HEK293 (cell line): Measurements from ENCODE around the gene B4GALT5.

Source experiments
- CTCF ChIA-PET: fragments of 350-600 bp; formaldehyde crosslinking; extraction: SDS; loops from one replicate; lab custom pipeline; 2021; ENCODE audit warnings: antibody characterized with exemption; lab: Yijun Ruan, JAX
- POLR2A ChIA-PET: fragments of 300-600 bp; formaldehyde crosslinking; extraction: SDS; loops from one replicate; lab custom pipeline; 2020; ENCODE audit warnings: antibody characterized with exemption, inconsistent platforms; lab: Yijun Ruan, JAX
- H3K27ac ChIP-seq: fragments of 200-500 bp; sonication (Bioruptor generic); 2 replicates; pipeline ENCODE4 v1.5.1; 2014; ENCODE audit warnings: low read depth, low read length, control low read depth, inconsistent platforms; ENCODE audit errors: extremely low read depth
- H3K36me3 ChIP-seq, 2 experiments: fragments of 200-500 bp in 1 of 2; sonication (Bioruptor generic) in 1 of 2; 1 replicate in 1 of 2; 2 replicates in 1 of 2; pipeline ENCODE4 v1.5.1; 2014 to 2017; ENCODE audit warnings: inconsistent platforms in 2 of 2, low read length in 2 of 2; ENCODE audit not compliant: control insufficient read depth in 2 of 2, insufficient read depth in 1 of 2
- H3K4me1 ChIP-seq: fragments of 200-500 bp; sonication (Bioruptor generic); 2 replicates; pipeline ENCODE4 v1.5.1; 2014; ENCODE audit warnings: mild to moderate bottlenecking, low read length, inconsistent platforms; ENCODE audit not compliant: control insufficient read depth, insufficient read depth
- H3K4me3 ChIP-seq: 2 replicates; pipeline ENCODE4 v1.5.1; 2011; ENCODE audit warnings: low read depth, mild to moderate bottlenecking, control low read depth, low read length, moderate library complexity
- H3K9me3 ChIP-seq: fragments of 200-500 bp; sonication (Bioruptor generic); 2 replicates; pipeline ENCODE4 v1.5.1; 2014; ENCODE audit warnings: low read depth, low read length, inconsistent platforms; ENCODE audit not compliant: control insufficient read depth, insufficient read depth
- FEZF1 ChIP-seq: fragments of 450-650 bp; formaldehyde crosslinking; IDR thresholded peaks from 2 replicates; pipeline ENCODE4 v1.5.1; 2016; ENCODE audit warnings: missing biosample characterization, missing genetic modification characterization
- GFI1B ChIP-seq: fragments of 450-650 bp; formaldehyde crosslinking; IDR thresholded peaks from 2 replicates; pipeline ENCODE4 v1.5.1; 2016; ENCODE audit warnings: missing biosample characterization, missing genetic modification characterization
- IKZF3 ChIP-seq: fragments of 450-650 bp; IDR thresholded peaks from 2 replicates; pipeline ENCODE4 v1.5.0; 2018; ENCODE audit warnings: missing biosample characterization, mild to moderate bottlenecking, missing genetic modification characterization, moderate library complexity
- INSM2 ChIP-seq: fragments of 450-650 bp; formaldehyde crosslinking; IDR thresholded peaks from 2 replicates; pipeline ENCODE4 v1.5.1; 2016; ENCODE audit warnings: missing biosample characterization, missing genetic modification characterization
- KLF16 ChIP-seq: fragments of 450-650 bp; formaldehyde crosslinking; IDR thresholded peaks from 2 replicates; pipeline ENCODE4 v1.5.1; 2017; ENCODE audit warnings: missing biosample characterization, missing genetic modification characterization
- PRDM6 ChIP-seq: fragments of 450-650 bp; formaldehyde crosslinking; IDR thresholded peaks from 2 replicates; pipeline ENCODE4 v1.5.1; 2017; ENCODE audit warnings: missing biosample characterization, missing genetic modification characterization
- ZBTB21 ChIP-seq: fragments of 450-650 bp; formaldehyde crosslinking; IDR thresholded peaks from 2 replicates; pipeline ENCODE4 v1.5.1; 2017; ENCODE audit warnings: missing biosample characterization, missing genetic modification characterization
- ZBTB7A ChIP-seq: fragments of 450-650 bp; formaldehyde crosslinking; IDR thresholded peaks from 2 replicates; pipeline ENCODE4 v1.5.1; 2016; ENCODE audit warnings: low read depth, missing biosample characterization, missing genetic modification characterization
- ZEB2 ChIP-seq: fragments of 450-650 bp; formaldehyde crosslinking; IDR thresholded peaks from 2 replicates; pipeline ENCODE4 v1.5.1; 2016; ENCODE audit warnings: missing biosample characterization, missing genetic modification characterization
- ZFP41 ChIP-seq: fragments of 450-650 bp; formaldehyde crosslinking; IDR thresholded peaks from 2 replicates; pipeline ENCODE4 v1.5.1; 2016; ENCODE audit warnings: missing biosample characterization, missing genetic modification characterization, borderline replicate concordance
- ZNF112 ChIP-seq: fragments of 450-650 bp; formaldehyde crosslinking; IDR thresholded peaks from 2 replicates; pipeline ENCODE4 v1.5.0; 2017; ENCODE audit warnings: missing biosample characterization, missing genetic modification characterization
- ZNF114 ChIP-seq: fragments of 450-650 bp; formaldehyde crosslinking; IDR thresholded peaks from 2 replicates; pipeline ENCODE4 v1.5.0; 2017; ENCODE audit warnings: missing biosample characterization, missing genetic modification characterization
- ZNF202 ChIP-seq: fragments of 450-650 bp; formaldehyde crosslinking; IDR thresholded peaks from 2 replicates; pipeline ENCODE4 v1.5.1; 2016; ENCODE audit warnings: missing biosample characterization, missing genetic modification characterization, borderline replicate concordance
- ZNF266 ChIP-seq: fragments of 450-650 bp; formaldehyde crosslinking; IDR thresholded peaks from 2 replicates; pipeline ENCODE4 v1.5.1; 2016; ENCODE audit warnings: missing biosample characterization, missing genetic modification characterization, low read depth
- ZNF426 ChIP-seq: fragments of 450-650 bp; formaldehyde crosslinking; IDR thresholded peaks from 2 replicates; pipeline ENCODE4 v1.5.1; 2017; ENCODE audit warnings: missing biosample characterization, missing genetic modification characterization, mild to moderate bottlenecking, inconsistent platforms, moderate library complexity
- ZNF600 ChIP-seq: fragments of 450-650 bp; formaldehyde crosslinking; IDR thresholded peaks from 2 replicates; pipeline ENCODE4 v1.5.1; 2016; ENCODE audit warnings: missing biosample characterization, missing genetic modification characterization
- ZNF629 ChIP-seq: fragments of 450-650 bp; formaldehyde crosslinking; IDR thresholded peaks from 2 replicates; pipeline ENCODE4 v1.5.1; 2017; ENCODE audit warnings: missing biosample characterization, missing genetic modification characterization
- ZNF658 ChIP-seq: fragments of 450-650 bp; formaldehyde crosslinking; IDR thresholded peaks from 2 replicates; pipeline ENCODE4; 2016; ENCODE audit warnings: missing biosample characterization, missing genetic modification characterization
- ZNF660 ChIP-seq: fragments of 450-650 bp; IDR thresholded peaks from 2 replicates; pipeline ENCODE4 v1.5.1; 2018; ENCODE audit warnings: missing biosample characterization, mild to moderate bottlenecking, missing genetic modification characterization
- ZNF76 ChIP-seq: fragments of 450-650 bp; formaldehyde crosslinking; IDR thresholded peaks from 2 replicates; pipeline ENCODE4; 2016; ENCODE audit warnings: low read depth, missing biosample characterization, missing genetic modification characterization, borderline replicate concordance
- TF ChIP-seq, protein P1 (sequence below): fragments of 450-650 bp; formaldehyde crosslinking; IDR thresholded peaks from 2 replicates; pipeline ENCODE4 v1.5.1; 2017; ENCODE audit warnings: missing biosample characterization, mild to moderate bottlenecking, missing genetic modification characterization, moderate library complexity
- TF ChIP-seq, protein P2 (sequence below): fragments of 450-650 bp; formaldehyde crosslinking; conservative IDR thresholded peaks from 2 replicates; pipeline ENCODE4 v1.5.1; 2016; ENCODE audit warnings: low read depth, missing biosample characterization, missing genetic modification characterization
- TF ChIP-seq, protein P3 (sequence below): fragments of 450-650 bp; formaldehyde crosslinking; IDR thresholded peaks from 2 replicates; pipeline ENCODE4 v1.5.1; 2016; ENCODE audit warnings: missing biosample characterization, missing genetic modification characterization

B4GALT5 gene

DNA sequence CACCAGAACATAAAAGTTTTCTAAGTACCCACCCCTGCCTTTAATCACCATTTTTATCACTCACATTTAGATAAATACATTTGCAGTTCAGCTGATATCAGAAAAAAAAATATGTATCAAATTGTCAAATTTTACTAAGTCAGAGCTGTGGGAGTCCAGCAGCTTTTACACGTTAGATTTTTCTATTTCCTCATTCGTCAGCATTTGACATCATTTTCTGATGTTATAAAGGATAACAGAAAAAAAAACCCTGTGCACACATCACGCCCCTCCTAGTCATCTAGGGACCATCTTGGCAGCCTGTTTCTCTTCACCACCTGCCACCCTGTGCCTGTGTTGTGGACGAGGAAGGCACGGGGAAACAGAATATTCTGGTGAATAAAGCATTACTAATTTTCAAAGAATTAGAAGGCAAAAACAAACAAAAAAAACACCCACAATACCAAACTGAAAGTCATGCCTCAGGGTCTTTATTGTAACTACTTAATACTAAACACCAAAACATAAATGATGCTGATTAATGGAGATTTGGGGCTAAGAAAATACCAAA lies 12.4 kb downstream of the B4GALT5 start (continued):
- TF ChIP-seq ZNF76 (tag by site-specific recombination) (no peak), PRDM6 (tag by site-specific recombination) (peak; percentile 83), ZNF629 (tag by site-specific recombination) (peak; percentile 55), ZFP41 (tag by site-specific recombination) (no peak)

DNA sequence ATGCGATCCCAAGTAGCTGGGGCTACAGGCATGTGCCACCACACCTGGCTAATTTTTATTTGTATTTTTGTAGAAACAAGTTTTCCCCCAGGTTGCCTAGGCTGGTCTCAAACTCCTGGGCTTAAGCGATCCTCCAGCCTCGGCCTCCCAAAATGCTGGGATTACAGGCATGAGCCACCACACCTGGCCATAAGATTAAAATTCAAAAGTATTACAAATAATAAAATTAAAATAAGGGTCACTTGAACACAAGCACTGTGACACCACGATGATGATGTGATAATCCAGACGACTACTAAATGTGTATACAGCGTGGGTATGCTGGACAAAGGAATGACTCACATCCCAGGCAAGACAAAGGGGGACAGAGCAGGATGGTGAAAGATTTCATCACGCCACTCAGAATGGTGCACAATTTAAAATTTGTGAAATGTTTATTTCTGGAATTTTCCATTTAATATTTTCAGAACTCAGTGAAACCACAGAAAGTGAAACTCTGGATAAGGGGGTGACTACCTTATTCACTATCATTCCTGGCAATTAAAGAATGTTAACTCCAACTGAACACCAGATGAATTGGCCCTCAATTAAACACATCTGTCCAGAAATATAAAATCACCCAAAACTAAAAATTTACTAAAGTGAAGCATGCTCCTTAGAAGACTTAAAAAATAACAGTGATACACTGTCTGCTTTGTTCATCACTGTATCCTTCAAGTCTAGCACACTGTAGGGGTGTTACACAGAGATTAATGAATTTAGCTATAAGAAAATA lies 13.1 kb downstream of the B4GALT5 start:
- ChIA-PET CTCF (interaction anchor here (0.5 kb wide), 1 partner anchor 11 kb away, joined by 3 read pairs; no protein-coding TSS in a partner anchor), POLR2A (no interaction called here)
- H3K4me1 ChIP-seq = peaks cover 21% of the 10 kb centered on the region
- no peaks in the 10 kb centered on the region for H3K36me3 ChIP-seq
- H3K4me3 ChIP-seq = no peak overlapping the region
- no peaks in the 10 kb centered on the region for H3K9me3 ChIP-seq
- no peak overlapping the region; the same call in 1 of the 2 replicates for H3K27ac ChIP-seq
- TF ChIP-seq ZBTB7A = no peak
- no peak for TF ChIP-seq ZNF658
- peak; percentile 58 for TF ChIP-seq ZNF660 (tag by site-specific recombination)
- TF ChIP-seq ZEB2 (tag by site-specific recombination) = peak; percentile 68
- TF ChIP-seq ZNF114 (tag by site-specific recombination) = no peak
- TF ChIP-seq, protein P1, sequence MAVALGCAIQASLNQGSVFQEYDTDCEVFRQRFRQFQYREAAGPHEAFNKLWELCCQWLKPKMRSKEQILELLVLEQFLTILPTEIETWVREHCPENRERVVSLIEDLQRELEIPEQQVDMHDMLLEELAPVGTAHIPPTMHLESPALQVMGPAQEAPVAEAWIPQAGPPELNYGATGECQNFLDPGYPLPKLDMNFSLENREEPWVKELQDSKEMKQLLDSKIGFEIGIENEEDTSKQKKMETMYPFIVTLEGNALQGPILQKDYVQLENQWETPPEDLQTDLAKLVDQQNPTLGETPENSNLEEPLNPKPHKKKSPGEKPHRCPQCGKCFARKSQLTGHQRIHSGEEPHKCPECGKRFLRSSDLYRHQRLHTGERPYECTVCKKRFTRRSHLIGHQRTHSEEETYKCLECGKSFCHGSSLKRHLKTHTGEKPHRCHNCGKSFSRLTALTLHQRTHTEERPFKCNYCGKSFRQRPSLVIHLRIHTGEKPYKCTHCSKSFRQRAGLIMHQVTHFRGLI (tag by site-specific recombination) = no peak
- peak; percentile 68; the same call in 1 of the 2 replicates for TF ChIP-seq INSM2 (tag by site-specific recombination)
- TF ChIP-seq FEZF1 (tag by site-specific recombination) = no peak
- TF ChIP-seq, protein P2, sequence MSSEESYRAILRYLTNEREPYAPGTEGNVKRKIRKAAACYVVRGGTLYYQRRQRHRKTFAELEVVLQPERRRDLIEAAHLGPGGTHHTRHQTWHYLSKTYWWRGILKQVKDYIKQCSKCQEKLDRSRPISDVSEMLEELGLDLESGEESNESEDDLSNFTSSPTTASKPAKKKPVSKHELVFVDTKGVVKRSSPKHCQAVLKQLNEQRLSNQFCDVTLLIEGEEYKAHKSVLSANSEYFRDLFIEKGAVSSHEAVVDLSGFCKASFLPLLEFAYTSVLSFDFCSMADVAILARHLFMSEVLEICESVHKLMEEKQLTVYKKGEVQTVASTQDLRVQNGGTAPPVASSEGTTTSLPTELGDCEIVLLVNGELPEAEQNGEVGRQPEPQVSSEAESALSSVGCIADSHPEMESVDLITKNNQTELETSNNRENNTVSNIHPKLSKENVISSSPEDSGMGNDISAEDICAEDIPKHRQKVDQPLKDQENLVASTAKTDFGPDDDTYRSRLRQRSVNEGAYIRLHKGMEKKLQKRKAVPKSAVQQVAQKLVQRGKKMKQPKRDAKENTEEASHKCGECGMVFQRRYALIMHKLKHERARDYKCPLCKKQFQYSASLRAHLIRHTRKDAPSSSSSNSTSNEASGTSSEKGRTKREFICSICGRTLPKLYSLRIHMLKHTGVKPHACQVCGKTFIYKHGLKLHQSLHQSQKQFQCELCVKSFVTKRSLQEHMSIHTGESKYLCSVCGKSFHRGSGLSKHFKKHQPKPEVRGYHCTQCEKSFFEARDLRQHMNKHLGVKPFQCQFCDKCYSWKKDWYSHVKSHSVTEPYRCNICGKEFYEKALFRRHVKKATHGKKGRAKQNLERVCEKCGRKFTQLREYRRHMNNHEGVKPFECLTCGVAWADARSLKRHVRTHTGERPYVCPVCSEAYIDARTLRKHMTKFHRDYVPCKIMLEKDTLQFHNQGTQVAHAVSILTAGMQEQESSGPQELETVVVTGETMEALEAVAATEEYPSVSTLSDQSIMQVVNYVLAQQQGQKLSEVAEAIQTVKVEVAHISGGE = no peak
- TF ChIP-seq ZNF202 = no peak
- TF ChIP-seq ZNF426 = no peak
- peak; percentile 62 for TF ChIP-seq IKZF3 (tag by site-specific recombination)
- TF ChIP-seq ZBTB21 (tag by site-specific recombination) = peak; percentile 76
- TF ChIP-seq ZNF112 = no peak
- no peak for TF ChIP-seq GFI1B (tag by site-specific recombination)
- peak; percentile 50; the same call in 1 of the 2 replicates for TF ChIP-seq ZNF600 (tag by site-specific recombination)
- TF ChIP-seq, protein P3, sequence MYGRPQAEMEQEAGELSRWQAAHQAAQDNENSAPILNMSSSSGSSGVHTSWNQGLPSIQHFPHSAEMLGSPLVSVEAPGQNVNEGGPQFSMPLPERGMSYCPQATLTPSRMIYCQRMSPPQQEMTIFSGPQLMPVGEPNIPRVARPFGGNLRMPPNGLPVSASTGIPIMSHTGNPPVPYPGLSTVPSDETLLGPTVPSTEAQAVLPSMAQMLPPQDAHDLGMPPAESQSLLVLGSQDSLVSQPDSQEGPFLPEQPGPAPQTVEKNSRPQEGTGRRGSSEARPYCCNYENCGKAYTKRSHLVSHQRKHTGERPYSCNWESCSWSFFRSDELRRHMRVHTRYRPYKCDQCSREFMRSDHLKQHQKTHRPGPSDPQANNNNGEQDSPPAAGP (tag by site-specific recombination) = no peak
- peak; percentile 78 for TF ChIP-seq ZNF629 (tag by site-specific recombination)
- no peak for TF ChIP-seq ZNF266 (tag by site-specific recombination)
- no peak for TF ChIP-seq KLF16 (tag by site-specific recombination)
